Stomach (tissue), 4 donors: ENCODE data around the gene TBCCD1.

Source experiments
- CTCF ChIP-seq, 7 experiments: fragments of 450-650 bp in 4 of 7; fragments of 200-600 bp in 3 of 7; sonication (generic) in 3 of 7; IDR thresholded peaks; one replicate each; pipeline ENCODE4 v1.5.1; 2016 to 2019; ENCODE audit warnings: antibody characterized with exemption in 7 of 7, control low read depth in 2 of 7, mild to moderate bottlenecking in 1 of 7
- EP300 ChIP-seq: sonication (generic); formaldehyde crosslinking; IDR thresholded peaks from one replicate; pipeline ENCODE4 v1.6.1; 2017; ENCODE audit warnings: antibody characterized with exemption
- POLR2A ChIP-seq, 4 donors: fragments of 450-650 bp; IDR thresholded peaks; one replicate each; pipeline ENCODE4 v1.6.1; 2016; ENCODE audit warnings: antibody characterized with exemption in 4 of 4, control low read depth in 2 of 4, mild to moderate bottlenecking in 1 of 4, moderate library complexity in 1 of 4
- POLR2AphosphoS5 ChIP-seq, 3 donors: sonication (generic); formaldehyde crosslinking; IDR thresholded peaks; one replicate each; pipeline ENCODE4 v1.6.1; 2016; ENCODE audit warnings: antibody characterized with exemption in 3 of 3

DNA sequence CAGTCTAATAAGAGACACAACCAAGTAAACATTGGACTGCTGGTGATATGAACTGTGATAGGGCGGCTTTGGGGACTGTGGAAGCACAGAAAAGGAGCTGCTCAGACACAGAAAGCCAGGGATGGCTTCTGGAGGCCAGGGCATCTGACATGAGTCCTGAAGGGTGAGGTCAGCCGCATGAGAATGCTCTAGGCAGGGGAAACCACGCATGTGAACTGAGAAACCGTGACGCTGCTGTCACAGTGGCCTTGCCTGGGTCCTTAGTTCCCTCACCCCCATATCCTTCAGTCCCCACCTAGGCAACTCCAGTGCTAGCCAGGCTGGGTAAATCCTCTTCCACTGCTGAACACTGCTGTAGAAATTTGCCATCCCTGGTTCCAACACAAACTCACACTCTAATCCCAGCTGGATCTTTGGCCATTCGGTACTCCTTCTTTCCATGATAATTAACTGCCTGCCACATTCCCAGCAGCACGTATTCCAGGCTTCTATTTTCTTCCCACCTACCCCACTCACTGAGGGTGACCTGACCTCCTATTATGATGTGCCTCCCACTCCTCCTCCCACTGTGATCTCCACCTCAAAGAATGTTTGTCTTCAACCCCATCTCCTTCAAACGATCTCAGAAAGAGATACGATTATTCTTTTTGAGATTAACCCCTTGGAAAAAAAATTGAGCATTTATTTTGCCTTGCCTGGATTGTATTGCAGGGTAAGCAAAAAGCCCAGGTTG lies 54.4 kb downstream of the TBCCD1 start:
- no peak for TF ChIP-seq CTCF (IDR thresholded peaks at IDR 0.05)
- no peak for TF ChIP-seq POLR2A (IDR thresholded peaks at IDR 0.05)
- TF ChIP-seq EP300 = no peak
- no peak for TF ChIP-seq POLR2AphosphoS5 (IDR thresholded peaks at IDR 0.05)
